GM19372 (cell line): ENCODE data around the gene HTR2C.
"Not testable (repeated sequence)": the region's sequence is repeated elsewhere in the genome, so short reads cannot be mapped to it uniquely, and the experiment has no call there.

ENCODE experiments used
- ATAC-seq: cut with Tn5 transposase; IDR thresholded peaks from one replicate; pipeline ENCODE4 v1.9.1; 2021; ENCODE audit warnings: mild to moderate bottlenecking, low read depth, moderate library complexity; ENCODE audit not compliant: unreplicated experiment

HTR2C gene

DNA sequence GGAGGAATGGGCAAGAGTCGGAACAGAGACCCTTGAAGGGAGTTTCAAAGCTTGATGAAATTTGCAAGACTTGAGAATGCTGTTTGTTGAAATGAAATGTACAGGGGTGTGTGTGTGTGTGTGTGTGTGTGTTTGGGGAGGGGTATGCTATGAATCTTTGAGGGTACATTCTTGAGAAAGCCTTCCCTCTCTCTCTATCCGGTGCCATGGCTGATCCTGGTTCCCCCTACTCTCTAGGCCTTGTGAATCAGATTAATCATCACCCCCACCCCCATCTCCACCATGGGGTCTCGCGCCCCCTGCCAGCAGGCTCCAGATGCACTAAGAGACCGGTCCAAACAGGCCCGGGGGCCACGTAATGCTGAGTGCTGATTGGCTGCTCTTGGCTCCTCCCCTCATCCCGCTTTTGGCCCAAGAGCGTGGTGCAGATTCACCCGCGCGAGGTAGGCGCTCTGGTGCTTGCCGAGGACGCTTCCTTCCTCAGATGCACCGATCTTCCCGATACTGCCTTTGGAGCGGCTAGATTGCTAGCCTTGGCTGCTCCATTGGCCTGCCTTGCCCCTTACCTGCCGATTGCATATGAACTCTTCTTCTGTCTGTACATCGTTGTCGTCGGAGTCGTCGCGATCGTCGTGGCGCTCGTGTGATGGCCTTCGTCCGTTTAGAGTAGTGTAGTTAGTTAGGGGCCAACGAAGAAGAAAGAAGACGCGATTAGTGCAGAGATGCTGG is at the start of gene HTR2C:
Gene HTR2C, plus strand, starts transcription at position 441 of the 729 bp plus-strand sequence. CDS start 142,851 bp downstream, outside the sequence.
- no peak for ATAC-seq

DNA sequence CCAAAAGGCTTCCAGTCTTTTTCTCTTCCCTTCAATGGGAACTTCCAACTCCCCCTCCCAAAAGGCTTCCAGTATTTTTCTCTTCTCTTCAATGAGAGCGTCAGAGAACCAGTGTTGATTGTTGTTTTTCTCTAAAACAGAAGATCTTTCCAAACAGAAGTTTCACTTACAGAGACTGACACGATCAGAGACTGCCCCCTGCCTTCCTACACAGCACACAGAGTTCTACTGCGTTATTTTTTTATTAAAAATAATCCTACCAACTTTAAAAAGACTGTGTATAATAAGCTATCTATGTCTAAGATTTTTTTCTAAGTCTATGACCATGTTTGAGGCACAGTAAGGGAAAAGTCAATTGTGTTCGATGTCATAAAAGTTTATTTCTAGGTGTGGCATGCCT is 3.5 kb upstream of the HTR2C start:
- no peak for ATAC-seq

DNA sequence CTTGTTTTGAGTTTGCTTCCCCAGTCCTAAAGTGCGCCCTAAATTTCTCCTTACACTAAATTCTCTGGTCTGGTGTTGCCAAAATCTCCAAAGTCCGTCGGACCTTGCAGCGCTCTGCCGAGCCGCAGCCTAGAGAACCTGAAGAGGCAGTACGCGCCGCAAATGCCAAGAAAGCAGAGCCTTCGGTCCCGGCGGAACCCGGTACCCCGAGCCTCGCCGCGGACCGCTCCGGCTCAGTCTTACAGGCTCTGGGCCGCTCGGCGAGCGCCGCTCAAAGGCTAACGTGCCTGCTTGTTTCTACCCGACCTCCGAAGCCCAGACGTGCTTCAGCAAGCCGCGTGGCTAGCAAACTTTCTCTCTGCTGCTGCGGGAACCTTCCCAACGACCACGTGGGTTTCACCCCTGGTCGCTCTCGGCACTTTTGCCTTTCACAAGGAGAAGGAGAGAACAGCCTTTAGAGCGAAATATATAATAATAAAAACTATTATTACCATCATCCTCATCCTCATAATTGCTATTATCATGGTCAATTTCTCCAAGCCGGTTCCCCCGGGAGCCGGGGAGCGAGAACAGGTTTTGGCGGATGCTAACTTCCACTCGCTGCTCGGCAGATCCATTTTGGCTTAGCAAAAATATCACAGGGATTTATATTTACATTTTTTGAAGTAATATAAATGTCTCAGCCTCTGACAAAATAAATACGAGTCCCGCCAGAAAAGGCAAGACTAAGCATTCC is 2.2 kb upstream of the HTR2C start:
- no peak for ATAC-seq

DNA sequence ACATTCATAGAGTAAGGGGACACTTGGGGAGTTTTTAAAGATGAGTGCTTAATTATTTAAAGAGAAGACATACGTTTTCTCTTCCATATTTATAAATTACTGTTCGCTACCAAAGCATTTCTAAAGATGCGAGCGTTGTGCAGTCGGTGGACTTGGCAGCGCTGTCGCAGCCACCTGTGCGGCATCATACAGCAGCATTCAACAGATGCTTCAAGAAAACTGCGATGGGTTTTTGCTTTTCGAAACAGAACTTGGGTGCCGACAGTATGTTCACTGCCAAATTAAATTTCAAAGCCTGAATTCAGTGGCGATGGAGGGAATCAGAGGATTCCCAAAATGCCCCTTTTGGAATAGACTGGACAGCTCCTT is 1.6 kb upstream of the HTR2C start:
- ATAC-seq = no peak

DNA sequence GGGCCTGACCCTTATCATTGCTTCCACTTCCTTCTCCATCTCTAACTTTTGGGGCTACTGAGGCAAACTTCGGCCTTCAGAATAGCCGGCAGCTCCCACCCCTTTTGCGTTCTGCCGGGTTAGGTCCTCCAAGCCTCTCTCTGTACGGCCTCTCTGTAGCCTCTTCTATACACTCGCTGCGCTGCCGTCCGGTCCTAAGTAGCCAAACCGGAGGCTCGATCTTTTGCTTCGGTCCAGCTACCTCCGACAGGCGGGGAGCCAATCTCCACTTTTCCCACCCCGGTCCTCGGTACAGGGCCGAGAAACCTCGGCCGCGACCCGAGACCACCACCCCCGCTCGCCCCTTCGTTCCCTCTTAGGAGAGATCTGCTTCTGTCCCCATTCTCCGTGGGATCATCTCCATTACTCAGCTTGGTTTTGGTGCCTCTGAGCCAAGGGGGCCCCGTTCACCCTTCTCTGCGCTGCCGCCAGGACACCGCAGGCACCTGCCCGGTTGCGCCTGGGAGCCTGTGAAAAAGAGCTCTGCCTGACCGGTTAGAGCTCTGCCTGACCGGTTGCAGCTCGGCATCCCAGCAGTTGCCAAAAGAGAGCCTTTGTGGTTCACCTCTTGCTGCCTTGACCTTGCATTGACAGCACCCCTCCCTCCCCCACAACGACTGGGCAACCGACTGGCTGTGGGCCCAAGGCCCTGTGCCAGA is 1.0 kb upstream of the HTR2C start:
- ATAC-seq = no peak

DNA sequence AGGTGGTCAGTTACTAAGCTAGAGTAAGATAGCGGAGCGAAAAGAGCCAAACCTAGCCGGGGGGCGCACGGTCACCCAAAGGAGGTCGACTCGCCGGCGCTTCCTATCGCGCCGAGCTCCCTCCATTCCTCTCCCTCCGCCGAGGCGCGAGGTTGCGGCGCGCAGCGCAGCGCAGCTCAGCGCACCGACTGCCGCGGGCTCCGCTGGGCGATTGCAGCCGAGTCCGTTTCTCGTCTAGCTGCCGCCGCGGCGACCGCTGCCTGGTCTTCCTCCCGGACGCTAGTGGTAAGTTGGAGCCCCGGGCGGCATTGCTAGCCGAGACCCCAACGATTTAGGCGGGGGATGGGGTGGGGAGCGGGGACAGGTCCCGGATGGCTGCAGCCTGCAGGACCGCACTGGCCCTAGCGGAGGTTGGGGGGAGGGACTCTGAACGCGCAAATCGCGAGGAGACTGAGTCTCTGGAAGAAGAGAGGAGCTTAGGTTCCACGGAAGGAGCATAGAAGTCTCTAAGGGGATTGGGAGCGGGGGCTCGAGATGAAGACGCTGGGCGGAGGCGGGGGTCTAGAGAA is 573 bp downstream of the HTR2C start:
- no peak for ATAC-seq

DNA sequence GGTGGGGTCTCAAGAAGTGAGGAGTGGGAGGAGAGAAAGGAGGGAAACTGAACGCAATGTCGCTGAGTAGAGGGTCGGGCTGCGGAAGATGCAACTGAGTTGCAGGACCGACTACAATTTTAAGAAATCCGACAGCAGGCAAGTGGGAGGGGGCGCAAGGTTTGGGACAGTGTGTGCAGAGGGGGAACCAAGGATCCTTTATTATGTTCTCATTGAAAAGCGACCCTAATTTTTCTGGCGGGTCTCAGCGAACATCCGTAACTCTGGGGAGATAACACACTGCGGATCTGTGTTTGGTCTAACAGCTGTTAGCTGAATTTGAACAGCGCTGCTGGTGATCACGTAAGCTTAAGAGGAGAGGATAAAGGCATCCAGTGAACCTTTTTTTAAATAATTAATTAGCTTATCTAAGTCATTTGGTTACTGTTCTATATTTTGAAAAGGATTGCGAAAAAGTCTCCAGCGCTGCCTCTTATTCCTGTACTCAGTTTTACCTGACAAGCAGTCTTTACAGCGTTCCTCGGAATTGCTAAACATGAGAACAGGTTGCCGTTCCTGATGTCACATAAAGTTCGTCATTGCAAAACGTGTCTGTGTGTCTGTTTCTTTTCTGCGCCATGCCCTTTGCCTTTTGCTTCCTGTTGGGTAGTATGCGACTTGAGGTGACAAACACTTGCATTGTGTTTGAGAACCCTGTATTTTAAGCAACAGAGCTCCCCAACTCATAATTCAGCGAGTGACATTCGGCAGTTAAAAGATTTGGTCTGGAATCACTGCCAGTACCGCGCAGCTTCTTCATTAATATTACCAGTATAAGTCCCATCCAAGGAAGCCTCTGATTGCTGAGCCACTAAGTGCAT is 1.3 kb downstream of the HTR2C start:
- no peak for ATAC-seq

DNA sequence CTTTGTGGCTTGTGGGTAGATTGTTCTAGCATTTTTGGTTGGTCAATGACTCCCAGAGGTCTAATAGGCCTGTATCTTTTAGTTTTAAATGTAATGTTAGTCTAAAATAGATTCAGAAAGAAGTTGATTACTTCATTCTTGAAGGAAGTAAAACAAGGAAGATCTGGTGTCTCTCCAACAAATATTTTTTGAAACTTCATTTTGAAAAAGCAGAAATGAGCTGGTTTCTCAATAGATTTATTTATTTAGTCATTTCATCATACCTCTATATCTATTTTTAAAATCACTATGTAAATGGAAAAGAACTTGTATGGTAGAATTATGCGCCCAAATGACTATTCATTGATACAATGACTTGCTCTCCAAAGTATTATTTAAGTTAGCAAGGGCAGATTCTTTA is 7.2 kb downstream of the HTR2C start:
- ATAC-seq = no peak

DNA sequence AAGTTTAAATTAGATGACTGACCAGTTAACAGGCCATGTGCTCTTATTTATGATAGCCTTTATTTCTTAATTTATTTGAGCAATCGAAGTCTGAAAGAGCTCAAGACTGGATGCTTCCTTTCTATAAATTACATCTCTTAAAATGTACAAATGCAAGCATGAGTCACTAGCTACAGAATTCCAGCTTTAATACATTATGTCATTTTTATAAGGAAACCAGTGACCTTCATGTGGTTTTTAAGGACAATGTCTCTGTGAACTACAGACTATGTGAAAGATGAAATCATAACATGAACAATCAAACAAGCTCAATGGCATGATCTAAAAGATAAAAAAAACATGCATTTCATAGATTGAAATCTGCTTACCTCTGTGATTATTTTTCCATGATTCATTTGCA is 15.4 kb downstream of the HTR2C start:
- no peak for ATAC-seq

DNA sequence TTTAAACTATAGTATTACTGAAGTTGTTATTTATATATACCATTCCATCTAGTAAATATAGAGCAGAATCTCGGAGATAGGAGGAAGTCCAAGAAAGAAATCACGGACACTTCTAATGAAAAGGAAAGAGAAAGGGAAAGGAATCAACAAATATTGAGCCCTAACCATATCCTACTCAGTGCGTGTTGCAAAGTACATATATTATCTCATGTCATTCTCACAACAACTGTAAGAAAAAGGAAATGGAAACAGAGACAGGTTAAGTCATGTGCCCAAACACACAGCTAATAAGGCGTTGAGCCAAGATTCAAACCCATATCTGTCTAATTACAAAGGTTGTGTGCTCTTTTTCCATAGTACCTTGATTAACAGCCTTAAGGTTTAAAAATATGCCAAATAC is 16.0 kb downstream of the HTR2C start:
- no peak for ATAC-seq

DNA sequence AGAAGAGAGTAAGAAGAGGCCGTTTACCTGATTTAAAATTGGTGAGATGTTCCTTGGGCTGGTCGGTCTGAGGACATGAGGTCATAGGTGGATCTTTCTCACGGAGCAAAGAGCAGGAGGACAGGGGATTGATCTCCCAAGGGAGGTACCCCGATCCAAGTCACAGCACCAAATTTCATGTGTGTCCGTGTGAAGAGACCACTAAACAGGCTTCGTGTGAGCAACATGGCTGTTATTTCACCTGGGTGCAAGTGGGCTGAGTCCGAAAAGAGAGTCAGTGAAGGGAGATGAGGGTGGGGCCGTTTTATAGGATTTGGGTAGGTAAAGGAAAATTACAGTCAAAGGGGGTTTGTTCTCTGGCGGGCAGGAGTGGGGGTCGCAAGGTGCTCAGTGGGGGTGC is 22.7 kb downstream of the HTR2C start:
- ATAC-seq = not testable (repeated sequence)

DNA sequence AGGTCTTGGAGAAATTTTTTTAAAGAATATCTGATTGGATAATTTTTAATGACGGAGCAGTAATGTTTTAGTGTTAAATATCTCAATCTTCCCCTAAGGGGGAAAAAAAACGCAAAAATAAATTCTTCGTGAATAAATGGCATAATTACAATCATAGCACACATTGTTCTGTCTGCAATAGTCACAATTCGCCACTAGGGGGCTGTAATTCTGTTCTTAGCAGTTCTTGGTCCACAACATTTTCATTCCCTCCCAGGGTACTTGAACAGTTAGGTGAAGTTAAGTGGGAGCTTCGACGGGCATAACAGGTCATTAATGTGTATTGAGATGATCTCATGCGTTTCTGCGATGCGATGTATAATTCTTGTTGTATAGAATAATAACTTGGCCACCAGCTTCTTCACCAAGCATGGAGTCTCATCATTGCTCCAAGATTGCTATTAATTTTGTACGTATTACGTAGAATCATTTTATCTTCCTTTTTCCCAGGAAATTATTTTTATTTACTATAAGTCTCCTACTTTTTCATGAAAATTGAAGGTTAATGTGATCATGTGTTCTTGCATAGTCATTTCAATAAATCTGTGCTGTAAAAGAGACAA is 27.2 kb downstream of the HTR2C start:
- ATAC-seq = peak; percentile 75

DNA sequence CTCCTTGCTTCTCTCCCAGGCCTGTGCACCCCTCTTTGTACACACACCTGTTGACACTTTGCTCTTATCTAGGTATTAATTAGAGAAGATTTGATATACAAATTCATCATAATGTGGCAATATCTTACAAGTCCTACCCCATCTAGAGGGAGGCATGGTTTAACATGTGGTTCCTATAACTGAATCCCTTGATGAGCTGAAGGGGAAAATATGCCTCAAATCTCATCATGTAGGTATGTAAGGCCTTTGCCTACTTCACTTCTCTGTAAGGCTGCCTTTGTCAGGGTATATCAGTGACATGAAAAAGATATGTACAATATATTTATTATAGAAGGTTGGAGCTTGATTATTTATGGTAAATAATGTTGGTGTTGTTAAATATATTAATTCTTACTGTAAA is 31.9 kb downstream of the HTR2C start:
- ATAC-seq = no peak

DNA sequence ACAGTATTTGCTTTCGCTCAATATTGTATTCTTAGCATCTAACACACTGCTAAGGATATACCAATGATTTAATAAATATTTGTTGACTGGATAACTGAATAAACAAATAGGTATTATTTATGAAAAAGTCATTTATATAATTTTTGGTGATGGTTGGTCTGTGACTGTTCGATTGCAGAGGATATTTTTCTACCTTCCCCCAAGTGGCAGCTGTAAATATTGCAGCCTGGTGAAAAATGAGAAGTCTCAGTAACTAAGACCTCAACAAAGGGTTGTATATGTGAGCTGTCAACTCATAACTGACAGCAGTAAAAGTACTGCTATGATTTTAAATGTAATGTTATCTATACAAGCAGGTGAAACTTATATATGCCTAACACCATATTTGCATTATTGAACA is 36.0 kb downstream of the HTR2C start:
- ATAC-seq = no peak

DNA sequence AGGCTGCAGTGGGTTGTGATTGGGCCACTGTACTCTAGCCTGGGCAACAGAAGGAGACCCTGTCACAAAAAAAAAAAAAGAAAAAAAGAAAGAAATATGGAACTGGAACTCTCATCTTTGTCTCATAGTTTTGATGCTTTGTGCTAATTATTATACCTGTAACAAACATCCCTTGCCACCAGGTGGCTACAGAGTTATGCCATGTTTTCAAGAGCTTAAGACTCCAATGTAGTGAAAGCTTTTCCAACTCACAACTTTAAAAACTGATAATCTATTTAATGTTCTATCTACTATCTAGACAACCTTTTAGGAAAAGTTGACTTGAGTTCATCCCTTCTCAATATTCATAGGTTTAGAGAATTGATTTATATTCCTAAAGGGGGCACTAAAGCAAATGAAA is 42.4 kb downstream of the HTR2C start:
- no peak for ATAC-seq

DNA sequence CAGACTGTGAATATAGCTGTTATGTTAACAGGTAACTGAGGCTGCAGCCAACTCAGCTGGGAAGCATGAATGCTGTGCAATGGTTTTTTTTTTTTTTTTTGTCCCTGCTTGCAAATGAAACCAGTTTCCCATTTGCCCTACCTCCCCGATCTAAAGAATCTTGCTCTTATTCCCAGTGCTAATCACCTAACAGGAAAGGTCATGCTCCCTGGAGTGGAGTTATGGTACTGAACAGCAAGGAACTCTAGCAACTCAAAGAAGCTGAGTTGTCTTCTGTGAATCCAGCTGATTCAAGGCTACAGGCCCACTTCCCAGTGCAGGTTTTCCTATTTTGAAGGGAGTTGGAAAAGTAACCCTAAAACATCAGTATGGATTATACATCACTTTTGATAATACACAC is 52.1 kb downstream of the HTR2C start:
- ATAC-seq = no peak

DNA sequence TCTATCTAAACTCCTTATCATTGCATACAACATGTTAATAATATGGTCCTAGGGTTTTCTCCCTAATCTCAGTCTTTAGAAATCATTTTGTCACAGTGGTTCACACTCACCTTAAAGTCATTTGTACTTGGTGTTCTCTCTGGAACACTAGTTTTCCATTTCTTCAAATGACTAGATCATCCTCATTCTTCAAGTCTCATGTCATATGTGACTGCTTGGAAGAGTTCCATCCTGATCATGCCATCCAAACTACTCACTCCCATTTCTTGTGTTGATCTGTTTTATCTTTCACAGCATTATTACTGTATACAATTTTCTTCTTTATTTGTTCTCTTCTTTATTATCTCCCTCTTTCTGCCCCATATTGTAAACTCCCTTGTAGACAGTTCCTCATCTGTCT is 66.5 kb downstream of the HTR2C start:
- ATAC-seq = no peak

DNA sequence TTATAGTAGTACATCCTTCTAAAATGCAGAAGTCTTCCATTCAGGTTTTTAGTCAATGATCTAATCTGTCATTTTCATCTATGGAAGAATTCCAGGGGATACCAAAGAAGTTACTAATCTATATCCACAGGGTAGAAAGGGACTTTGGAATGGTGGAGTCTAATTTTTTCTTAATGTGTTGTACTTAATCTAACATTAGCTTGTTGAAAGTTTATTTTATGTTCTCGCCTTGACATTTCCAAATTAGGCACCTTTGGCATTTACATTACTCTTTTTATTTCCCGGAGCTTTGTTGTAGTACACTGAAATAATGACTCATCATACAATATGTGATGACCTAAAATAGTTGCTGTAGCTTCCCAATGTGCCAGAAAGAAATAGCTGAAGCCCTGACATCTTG is 91.5 kb downstream of the HTR2C start:
- ATAC-seq = no peak

DNA sequence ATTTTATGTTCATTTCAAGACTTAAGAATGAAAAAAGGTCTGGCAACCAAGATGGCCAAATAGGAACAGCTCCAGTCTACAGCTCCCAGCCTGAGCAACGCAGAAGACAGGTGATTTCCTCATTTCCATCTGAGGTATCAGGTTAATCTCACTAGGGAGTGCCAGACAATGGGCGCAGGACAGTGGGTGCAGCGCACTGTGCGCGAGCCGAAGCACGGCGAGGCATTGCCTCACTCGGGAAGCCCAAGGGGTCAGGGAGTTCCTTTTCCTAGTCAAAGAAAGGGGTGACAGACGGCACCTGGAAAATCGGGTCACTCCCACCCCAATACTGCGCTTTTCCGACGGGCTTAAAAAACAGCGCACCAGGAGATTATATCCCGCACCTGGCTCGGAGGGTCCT is 116.6 kb downstream of the HTR2C start:
- ATAC-seq = not testable (repeated sequence)

DNA sequence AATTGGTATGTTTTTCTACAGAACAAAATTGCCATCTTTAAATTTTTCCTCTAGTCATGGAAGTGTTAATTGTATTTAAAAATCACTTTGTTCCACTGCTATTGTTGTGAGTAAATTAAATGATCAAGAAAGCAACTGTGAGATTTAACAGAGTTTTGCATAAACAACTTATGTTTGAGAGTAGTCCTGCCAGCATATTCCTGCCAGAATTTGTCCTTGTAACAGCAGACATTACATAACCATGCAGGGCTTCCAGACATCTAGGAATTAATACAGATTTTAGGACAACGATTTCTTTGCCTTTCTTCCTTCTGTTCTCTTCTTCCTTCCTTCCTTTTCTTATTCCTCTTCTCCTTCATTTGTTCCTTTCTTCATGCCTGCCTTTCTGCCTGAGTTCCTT is 125.5 kb downstream of the HTR2C start:
- no peak for ATAC-seq
